GM12801 (cell line): ENCODE results near the gene PDE4B.

ENCODE experiments used
- CTCF ChIP-seq: IDR thresholded peaks from one replicate; pipeline ENCODE4 v1.5.1; 2011; ENCODE audit warnings: control low read depth; ENCODE audit not compliant: insufficient read length; ENCODE audit errors: extremely low read depth

The PDE4B gene

GRCh38 chr1:66132324-66132723 is 339.6 kb downstream of the PDE4B start:
- no peak for TF ChIP-seq CTCF

GRCh38 chr1:66134004-66134403 is 341.3 kb downstream of the PDE4B start:
- no peak for TF ChIP-seq CTCF

- TF ChIP-seq CTCF, result no peak
Measured at GRCh38 chr1:66135161-66135560, 342.5 kb downstream of the PDE4B start.

GRCh38 chr1:66137235-66137634 is 344.5 kb downstream of the PDE4B start:
- TF ChIP-seq CTCF, result no peak

GRCh38 chr1:66138613-66139012 is 345.9 kb downstream of the PDE4B start:
- TF ChIP-seq CTCF, result no peak

- no peak for TF ChIP-seq CTCF
Measured at GRCh38 chr1:66140072-66140471, 347.4 kb downstream of the PDE4B start.

GRCh38 chr1:66143651-66144050 is 351.0 kb downstream of the PDE4B start:
- no peak for TF ChIP-seq CTCF
